K562 (cell line): ENCODE results near the gene PFKFB2. TPM values are rescaled to one million over a fixed set of nuclear protein-coding genes. Genes with fewer than 3 reads are reported as not detected.

Experiments
- CTCF ChIP-seq, 3 experiments: IDR thresholded peaks in 2 of 3; conservative IDR thresholded peaks in 1 of 3; 2 replicates each; pipeline ENCODE4 v1.5.1; 2011 to 2012; ENCODE audit warnings: low read length in 3 of 3, mild to moderate bottlenecking in 3 of 3, control low read depth in 2 of 3, improper control_type of control experiment in 1 of 3, inconsistent platforms in 1 of 3, low read depth in 1 of 3, mixed read lengths in 1 of 3, moderate library complexity in 1 of 3; ENCODE audit not compliant: insufficient read depth in 2 of 3
- GTF3C2 ChIP-seq: IDR thresholded peaks from 3 replicates; pipeline ENCODE4 v1.6.1; 2011; ENCODE audit warnings: borderline replicate concordance, mild to moderate bottlenecking, moderate library complexity; ENCODE audit not compliant: insufficient read length; ENCODE audit errors: extremely low read depth
- MAFG ChIP-seq: fragments of 450-650 bp; conservative IDR thresholded peaks from 2 replicates; pipeline ENCODE4 v1.6.1; 2016; ENCODE audit warnings: missing genetic modification characterization, missing compliant biosample characterization
- MAFK ChIP-seq: IDR thresholded peaks from 2 replicates; pipeline ENCODE4 v1.6.1; 2011; ENCODE audit warnings: low read length, improper control_type of control experiment
- PRDM10 ChIP-seq: fragments of 450-650 bp; IDR thresholded peaks from 2 replicates; pipeline ENCODE4 v1.6.1; 2018; ENCODE audit not compliant: partially characterized antibody
- RAD21 ChIP-seq, 2 experiments: fragments of 250-450 bp in 1 of 2; fragments of 450-650 bp in 1 of 2; sonication (Bioruptor Pico) in 1 of 2; formaldehyde crosslinking in 1 of 2; IDR thresholded peaks in 1 of 2; conservative IDR thresholded peaks in 1 of 2; 2 replicates each; pipeline versions ENCODE4 v1.4.0 to v1.8.0; 2020 to 2022; ENCODE audit warnings: mild to moderate bottlenecking in 2 of 2, moderate library complexity in 1 of 2
- SIN3A ChIP-seq, 2 experiments: fragments of 150-350 bp in 1 of 2; IDR thresholded peaks; 2 replicates each; pipeline ENCODE4 v1.6.1; 2011 to 2016; ENCODE audit warnings: borderline replicate concordance in 2 of 2, low read depth in 2 of 2, low read length in 2 of 2, mild to moderate bottlenecking in 2 of 2, moderate library complexity in 2 of 2; ENCODE audit not compliant: control insufficient read depth in 1 of 2
- SP2 ChIP-seq: IDR thresholded peaks from 2 replicates; pipeline ENCODE4 v1.6.1; 2011; ENCODE audit warnings: mild to moderate bottlenecking, low read depth, low read length, moderate library complexity; ENCODE audit not compliant: poor library complexity, severe bottlenecking; ENCODE audit errors: extremely low read depth
- THRB ChIP-seq: fragments of 450-650 bp; formaldehyde crosslinking; conservative IDR thresholded peaks from 2 replicates; pipeline ENCODE4 v1.4.0; 2022; ENCODE audit warnings: mild to moderate bottlenecking, missing genetic modification characterization
- ZNF609 ChIP-seq: sonication (generic); formaldehyde crosslinking; IDR thresholded peaks from 2 replicates; pipeline ENCODE4 v1.8.1; 2023; ENCODE audit warnings: missing genetic modification reagents, mild to moderate bottlenecking, borderline replicate concordance
- polyA plus RNA-seq, 8 experiments: library from polyadenylated mRNA; depleted of rRNA in 4 of 8; stranded (reverse) in 5 of 8; unstranded in 3 of 8; fragments of >200 nt; fragmentation: Nextera tagmentation in 2 of 8; fragmentation: Illumina TruSeq in 1 of 8; extraction: Ambion mirVana in 2 of 8; extraction: Trizol in 1 of 8; gene quantifications; 2 replicates each; pipeline versions ENCODE4 v1.2.1 to v1.2.3, GENCODE V29; 2011 to 2014; ENCODE audit warnings: inconsistent platforms in 1 of 8, missing spikeins in 1 of 8
- total RNA-seq, 7 experiments: library from RNA; depleted of rRNA in 6 of 7; stranded (reverse); fragments of >200 nt in 6 of 7; fragmentation: Illumina TruSeq in 2 of 7; extraction: Trizol in 2 of 7; gene quantifications; 2 replicates each; pipeline versions ENCODE4 v1.2.1 to v1.2.3, GENCODE V29; 2011 to 2021; ENCODE audit warnings: low replicate concordance in 1 of 7

PFKFB2 gene
- total and polyA plus RNA-seq, 9 of the 15 experiments (the other 6 are each of a cell fraction or from before 2014, with no cell fraction given) = 6.9 to 26.0 (median 16.4) TPM

GRCh38 chr1:207032528-207033017 is 20.5 kb upstream of the PFKFB2 start, which contains the start of gene C1orf116 (continued):
- TF ChIP-seq THRB (CRISPR knock-in tag) = no peak
- peak; percentile 45; the same call in 1 of the 2 replicates for TF ChIP-seq MAFK
- no peak for TF ChIP-seq MAFG (tag)
- 0 out of 2 replicates have a peak, but pooled peaks have one; percentile 23 for TF ChIP-seq ZNF609 (CRISPR knock-in tag)
- TF ChIP-seq GTF3C2 = no peak
- peak in 1 of 2 experiments; percentile 54; a peak in 1 of 4 replicates for TF ChIP-seq SIN3A (IDR thresholded peaks at IDR 0.05; ENCODE audit: borderline replicate concordance in 2 of 2, control insufficient read depth in 1 of 2, low read depth in 2 of 2, low read length in 2 of 2)
- no peak for TF ChIP-seq SP2
- TF ChIP-seq PRDM10 = peak; percentile 82
- TF ChIP-seq RAD21 (CRISPR knock-in tag; conservative IDR thresholded peaks at IDR 0.05 in 1 of 2, IDR thresholded peaks at IDR 0.05 in 1 of 2) = no peak
- TF ChIP-seq CTCF (IDR thresholded peaks at IDR 0.05 in 2 of 3, conservative IDR thresholded peaks at IDR 0.05 in 1 of 3; ENCODE audit: insufficient read depth in 2 of 3, low read depth in 1 of 3, low read length in 3 of 3) = no peak
